ENCODE measurements around the gene CSNK2A1. TPM values are rescaled to one million over a fixed set of nuclear protein-coding genes. Genes with fewer than 3 reads are reported as not detected.

Gene CSNK2A1
- total RNA-seq, 1 experiment from 2014 or later, result 229 TPM

DNA sequence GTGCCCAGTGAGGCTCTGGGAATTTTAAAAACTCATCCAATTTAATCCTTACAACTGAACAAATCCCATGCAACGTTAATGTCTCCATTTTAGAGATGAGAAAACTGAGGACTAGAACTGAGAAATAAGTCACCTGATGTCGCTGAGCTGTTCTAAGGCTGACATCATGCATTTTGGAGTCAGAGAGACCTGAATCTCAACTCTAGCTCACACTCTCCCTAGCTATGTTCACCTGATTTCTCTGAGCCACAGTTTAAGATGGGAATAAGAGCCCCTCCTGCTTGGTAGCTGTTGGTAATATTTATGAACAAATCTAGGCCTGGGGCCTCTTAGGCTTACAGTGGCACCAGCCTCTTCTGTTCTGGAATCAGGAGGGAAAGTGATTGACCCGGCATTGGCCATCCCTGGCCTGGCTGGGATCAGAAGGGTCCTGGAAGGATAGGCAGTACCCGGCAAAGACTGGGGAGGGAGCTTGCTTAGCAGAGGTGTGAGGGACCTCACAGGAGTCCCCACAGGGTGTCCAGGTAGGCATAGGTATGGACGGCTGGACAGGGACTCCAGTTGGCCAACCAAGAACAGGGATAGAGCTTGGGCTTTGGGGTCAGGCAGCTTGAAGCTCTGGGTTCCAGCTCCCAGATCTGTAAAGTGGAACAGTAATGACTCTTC is 18.8 kb upstream of the CSNK2A1 start:
- Histone ChIP-seq H4K8ac (replicated peaks; ENCODE audit: insufficient read length, low read depth, low read length) (no peak overlapping the region), H3K27me3 (ENCODE audit: insufficient read depth, low read length) (no peaks in the 10 kb centered on the region), H2AFZ (ENCODE audit: low read length) (no peak overlapping the region), H2BK12ac (ENCODE audit: insufficient read length, low read depth, low read length) (no peak overlapping the region), H3K79me2 (ENCODE audit: insufficient read depth, low read length) (no peaks in the 10 kb centered on the region), H3K9ac (ENCODE audit: extremely low read depth, insufficient read length, low read length) (no peak overlapping the region), H3K4me1 (ENCODE audit: insufficient read depth, low read length) (no peaks in the 10 kb centered on the region), H3K14ac (ENCODE audit: insufficient read depth, low read length) (no peak overlapping the region), H3K23me2 (ENCODE audit: insufficient read length, low read depth, low read length, poor library complexity, severe bottlenecking) (no peaks in the 10 kb centered on the region), H3K18ac (ENCODE audit: insufficient read length, low read depth, low read length) (no peak overlapping the region), H3K56ac (ENCODE audit: insufficient read length, low read depth, low read length) (no peak overlapping the region), H3K79me1 (ENCODE audit: insufficient read depth, low read depth, low read length, poor library complexity, severe bottlenecking) (no peaks in the 10 kb centered on the region), H3K4ac (ENCODE audit: low read depth, low read length) (no peak overlapping the region), H3K4me2 (ENCODE audit: insufficient read depth, insufficient read length, low read length) (no peak overlapping the region), H2BK120ac (ENCODE audit: low read depth, low read length, poor library complexity, severe bottlenecking) (no peak overlapping the region), H4K20me1 (ENCODE audit: control insufficient read depth, insufficient read depth, insufficient read length) (peaks cover 3% of the 10 kb centered on the region), H2AK5ac (ENCODE audit: insufficient read length, low read length) (no peak overlapping the region), H3T11ph (ENCODE audit: low read length) (no peak overlapping the region), H3K23ac (ENCODE audit: insufficient read length, low read depth, low read length) (no peak overlapping the region), H4K5ac (ENCODE audit: insufficient read length, low read depth, low read length) (no peak overlapping the region), H2BK20ac (ENCODE audit: low read depth, low read length, poor library complexity, severe bottlenecking) (no peak overlapping the region), H3K9me3 (ENCODE audit: control insufficient read depth, low read depth, low read length) (no peaks in the 10 kb centered on the region), H3K27ac (ENCODE audit: insufficient read length, low read depth, low read length) (no peak overlapping the region), H2BK15ac (ENCODE audit: low read depth, low read length) (no peak overlapping the region), H2BK5ac (ENCODE audit: insufficient read length, low read length) (no peak overlapping the region), H4K91ac (ENCODE audit: insufficient read length, low read depth, low read length) (no peak overlapping the region)
- H3K4me3 Mint-ChIP-seq, result no peak overlapping the region
- no peaks in the 10 kb centered on the region for H3K9me3 Mint-ChIP-seq
- no peak for TF ChIP-seq CTCF (conservative IDR thresholded peaks at IDR 0.05)
- H3K36me3 Mint-ChIP-seq (ENCODE audit: insufficient read depth in 1 of 3, low read depth in 3 of 3), result no peaks in the 10 kb centered on the region
- H3K27ac Mint-ChIP-seq, result no peak overlapping the region
- WGBS (ENCODE audit: extremely low coverage, insufficient read length, low lambda C conversion rate), result no CpG with 5 or more reads among the region's 5 CpGs
- H3K4me1 Mint-ChIP-seq, result peaks cover 4 to 5% of the 10 kb centered on the region in 2 experiments
- no peak for DNase-seq
- H3K27me3 Mint-ChIP-seq (ENCODE audit: low read depth), result peaks cover 3% of the 10 kb centered on the region
